Measurements from ENCODE around the gene GRIK2.

DNA sequence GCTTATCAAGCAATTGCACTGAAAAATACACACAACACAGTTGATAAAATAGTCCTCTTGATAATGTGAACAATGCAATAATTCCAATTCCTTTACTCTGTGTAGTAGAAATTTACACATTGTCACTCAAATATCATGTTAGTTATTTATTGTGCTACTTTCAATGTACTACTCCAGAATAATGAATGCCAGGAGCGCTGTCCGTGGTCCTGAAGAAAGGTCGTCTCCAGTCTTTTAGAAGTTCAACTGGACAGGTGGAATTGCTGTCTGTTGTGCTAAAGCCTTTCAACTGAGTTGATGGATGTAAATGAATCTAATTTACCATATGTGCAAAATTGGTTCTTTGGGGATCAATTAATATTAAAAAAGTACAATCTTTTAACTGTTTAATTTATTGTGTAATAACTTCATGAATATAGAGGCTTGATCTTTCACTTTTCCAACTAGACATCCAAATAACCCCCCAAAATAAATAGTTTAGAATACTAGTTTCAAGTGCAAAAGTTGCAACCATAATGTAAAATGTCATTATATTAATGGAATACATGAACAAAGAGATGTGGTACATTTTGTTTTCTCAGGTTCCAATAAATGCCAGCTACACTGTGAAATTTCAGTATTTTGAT is 3.2 kb downstream of the GRIK2 start:
- TF ChIP-seq POLR2AphosphoS5 (IDR thresholded peaks at IDR 0.05; ENCODE audit: low read depth, low read length) (no peak), TAF1 (IDR thresholded peaks at IDR 0.05; ENCODE audit: borderline replicate concordance, insufficient read depth, low read length) (no peak), SIN3A (IDR thresholded peaks at IDR 0.05; ENCODE audit: borderline replicate concordance, insufficient read depth, low read length) (peak; percentile 68; the same call in 1 of the 2 replicates), FOXP2 (optimal IDR thresholded peaks at IDR 0.05; ENCODE audit: borderline replicate concordance, extremely low read depth, extremely low read length, insufficient read depth) (no peak)
- TF ChIP-seq, protein P1, sequence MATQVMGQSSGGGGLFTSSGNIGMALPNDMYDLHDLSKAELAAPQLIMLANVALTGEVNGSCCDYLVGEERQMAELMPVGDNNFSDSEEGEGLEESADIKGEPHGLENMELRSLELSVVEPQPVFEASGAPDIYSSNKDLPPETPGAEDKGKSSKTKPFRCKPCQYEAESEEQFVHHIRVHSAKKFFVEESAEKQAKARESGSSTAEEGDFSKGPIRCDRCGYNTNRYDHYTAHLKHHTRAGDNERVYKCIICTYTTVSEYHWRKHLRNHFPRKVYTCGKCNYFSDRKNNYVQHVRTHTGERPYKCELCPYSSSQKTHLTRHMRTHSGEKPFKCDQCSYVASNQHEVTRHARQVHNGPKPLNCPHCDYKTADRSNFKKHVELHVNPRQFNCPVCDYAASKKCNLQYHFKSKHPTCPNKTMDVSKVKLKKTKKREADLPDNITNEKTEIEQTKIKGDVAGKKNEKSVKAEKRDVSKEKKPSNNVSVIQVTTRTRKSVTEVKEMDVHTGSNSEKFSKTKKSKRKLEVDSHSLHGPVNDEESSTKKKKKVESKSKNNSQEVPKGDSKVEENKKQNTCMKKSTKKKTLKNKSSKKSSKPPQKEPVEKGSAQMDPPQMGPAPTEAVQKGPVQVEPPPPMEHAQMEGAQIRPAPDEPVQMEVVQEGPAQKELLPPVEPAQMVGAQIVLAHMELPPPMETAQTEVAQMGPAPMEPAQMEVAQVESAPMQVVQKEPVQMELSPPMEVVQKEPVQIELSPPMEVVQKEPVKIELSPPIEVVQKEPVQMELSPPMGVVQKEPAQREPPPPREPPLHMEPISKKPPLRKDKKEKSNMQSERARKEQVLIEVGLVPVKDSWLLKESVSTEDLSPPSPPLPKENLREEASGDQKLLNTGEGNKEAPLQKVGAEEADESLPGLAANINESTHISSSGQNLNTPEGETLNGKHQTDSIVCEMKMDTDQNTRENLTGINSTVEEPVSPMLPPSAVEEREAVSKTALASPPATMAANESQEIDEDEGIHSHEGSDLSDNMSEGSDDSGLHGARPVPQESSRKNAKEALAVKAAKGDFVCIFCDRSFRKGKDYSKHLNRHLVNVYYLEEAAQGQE (IDR thresholded peaks at IDR 0.05; ENCODE audit: insufficient read depth in 1 of 2, low read depth in 2 of 2, low read length in 2 of 2), result peak; percentile 92 to 99

All from PFSK-1 (cell line).